ENCODE measurements around the gene RAB11A.

GRCh38 chr15:65875458-65875857 lies 6.2 kb downstream of the RAB11A start:
- TF ChIP-seq CTCF (IDR thresholded peaks at IDR 0.05) (no peak), POLR2AphosphoS5 (IDR thresholded peaks at IDR 0.05) (no peak), POLR2A (IDR thresholded peaks at IDR 0.05) (no peak)
